Stimulated activated CD8-positive, alpha-beta memory T cell treated with anti-CD3 and anti-CD28 coated beads, Interleukin-12 subunit alpha, Interleukin-12 subunit beta, amount 100 ng/mL, for 1 hour (primary cell): ENCODE results near the gene SRPRB.
A peak's percentile ranks its signal among the peaks of the same experiment; 100 is the strongest.

Source experiments
- DNase-seq: peaks from one replicate; pipeline ENCODE4 v3.0.0-alpha.2; 2020; ENCODE audit warnings: low read depth

SRPRB gene

GRCh38 chr3:133805702-133806475 is at the start of gene SRPRB:
SRPRB (plus strand) TSS chr3:133805815; CDS start chr3:133805849, 34 bp downstream.
- DNase-seq: peak; percentile 93

GRCh38 chr3:133756716-133757694 is 48.6 kb upstream of the SRPRB start:
- DNase-seq: no peak

GRCh38 chr3:133757701-133758567 is 47.7 kb upstream of the SRPRB start:
- no peak for DNase-seq

- no peak for DNase-seq
Observed at GRCh38 chr3:133758568-133758928, 47.1 kb upstream of the SRPRB start.

GRCh38 chr3:133758964-133759739 is 46.5 kb upstream of the SRPRB start:
- DNase-seq: no peak

- no peak for DNase-seq
Observed at GRCh38 chr3:133759740-133760305, 45.8 kb upstream of the SRPRB start.

- no peak for DNase-seq
Observed at GRCh38 chr3:133760916-133761315, 44.7 kb upstream of the SRPRB start.

GRCh38 chr3:133761605-133762484 is 43.8 kb upstream of the SRPRB start:
- DNase-seq: no peak

GRCh38 chr3:133762539-133762938 is 43.1 kb upstream of the SRPRB start:
- no peak for DNase-seq

- no peak for DNase-seq
Observed at GRCh38 chr3:133763797-133764683, 41.6 kb upstream of the SRPRB start.

- DNase-seq: no peak
Observed at GRCh38 chr3:133765256-133765655, 40.4 kb upstream of the SRPRB start.

- no peak for DNase-seq
Observed at GRCh38 chr3:133767607-133768006, 38.0 kb upstream of the SRPRB start.

GRCh38 chr3:133769536-133769935 is 36.1 kb upstream of the SRPRB start:
- no peak for DNase-seq

- DNase-seq: no peak
Observed at GRCh38 chr3:133773732-133774131, 31.9 kb upstream of the SRPRB start.

GRCh38 chr3:133775309-133775708 is 30.3 kb upstream of the SRPRB start:
- DNase-seq: no peak

GRCh38 chr3:133775835-133776234 is 29.8 kb upstream of the SRPRB start:
- no peak for DNase-seq

- no peak for DNase-seq
Observed at GRCh38 chr3:133776794-133777438, 28.7 kb upstream of the SRPRB start.
